ENCODE results near the gene B4GALT5. TPM values are rescaled to one million over a fixed set of nuclear protein-coding genes. Genes with fewer than 3 reads are reported as not detected.

B4GALT5 gene
- total and polyA plus RNA-seq, 2 donors (not counting 1 experiment from before 2014, with no cell fraction given) = 21.0 to 28.0 TPM

DNA sequence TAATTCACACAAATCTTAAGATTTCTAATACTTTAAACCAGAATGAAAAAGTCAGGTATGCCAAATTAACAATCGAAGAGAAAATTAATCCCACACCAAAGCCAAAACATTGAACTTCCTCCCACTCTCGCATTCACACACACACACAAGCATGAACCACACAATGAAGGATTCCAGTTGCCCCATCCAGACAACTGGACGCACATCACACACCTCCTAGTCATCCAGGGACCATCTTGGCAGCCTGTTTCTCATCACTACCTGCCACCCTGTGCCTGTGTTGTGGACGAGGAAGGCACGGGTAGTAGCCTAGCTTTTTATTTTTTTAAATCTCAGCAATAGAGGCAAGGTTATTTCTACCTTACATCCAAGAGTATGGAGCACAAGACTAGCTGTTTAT lies 15.2 kb downstream of the B4GALT5 start:
- H3K4me2 ChIP-seq (ENCODE audit: extremely low read depth, insufficient read depth, low read length) = no peak overlapping the region
- peaks cover 5% of the 10 kb centered on the region for H3K4me1 ChIP-seq (ENCODE audit: control insufficient read depth, extremely low read depth, insufficient read depth, low read length)

DNA sequence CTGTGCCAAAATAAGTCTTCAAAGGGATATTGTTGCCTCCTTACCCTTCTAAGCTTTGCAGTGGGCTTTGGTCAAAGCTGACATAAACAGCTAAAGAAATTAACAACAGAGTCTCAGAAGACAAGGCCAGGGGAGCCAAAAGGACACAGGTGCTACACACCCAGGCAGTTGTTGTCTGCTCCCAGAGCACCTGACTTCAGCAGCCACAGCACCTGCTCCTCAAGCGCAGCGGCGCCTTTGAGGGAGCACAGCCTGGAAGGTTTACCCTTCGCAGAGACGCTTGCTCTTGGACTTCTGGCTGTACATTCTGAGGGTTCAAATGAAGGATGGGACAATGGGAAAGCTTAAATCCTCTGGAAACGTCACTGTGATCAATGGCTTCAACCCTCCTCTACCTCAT lies 16.6 kb downstream of the B4GALT5 start:
- no peaks in the 10 kb centered on the region for H3K9me3 ChIP-seq (ENCODE audit: control insufficient read depth, insufficient read depth, low read depth, low read length)
- peaks cover 55% of the 10 kb centered on the region for H3K79me2 ChIP-seq (ENCODE audit: control insufficient read depth, insufficient read depth, low read length)
- H4K20me1 ChIP-seq (ENCODE audit: control insufficient read depth, extremely low read depth, insufficient read depth, low read length) = no peaks in the 10 kb centered on the region
- no peaks in the 10 kb centered on the region for H3K36me3 ChIP-seq (ENCODE audit: control insufficient read depth, insufficient read depth, low read length)
- no peak for TF ChIP-seq EZH2 (IDR thresholded peaks at IDR 0.05; ENCODE audit: low read length, missing control alignments)
- TF ChIP-seq, protein P1, sequence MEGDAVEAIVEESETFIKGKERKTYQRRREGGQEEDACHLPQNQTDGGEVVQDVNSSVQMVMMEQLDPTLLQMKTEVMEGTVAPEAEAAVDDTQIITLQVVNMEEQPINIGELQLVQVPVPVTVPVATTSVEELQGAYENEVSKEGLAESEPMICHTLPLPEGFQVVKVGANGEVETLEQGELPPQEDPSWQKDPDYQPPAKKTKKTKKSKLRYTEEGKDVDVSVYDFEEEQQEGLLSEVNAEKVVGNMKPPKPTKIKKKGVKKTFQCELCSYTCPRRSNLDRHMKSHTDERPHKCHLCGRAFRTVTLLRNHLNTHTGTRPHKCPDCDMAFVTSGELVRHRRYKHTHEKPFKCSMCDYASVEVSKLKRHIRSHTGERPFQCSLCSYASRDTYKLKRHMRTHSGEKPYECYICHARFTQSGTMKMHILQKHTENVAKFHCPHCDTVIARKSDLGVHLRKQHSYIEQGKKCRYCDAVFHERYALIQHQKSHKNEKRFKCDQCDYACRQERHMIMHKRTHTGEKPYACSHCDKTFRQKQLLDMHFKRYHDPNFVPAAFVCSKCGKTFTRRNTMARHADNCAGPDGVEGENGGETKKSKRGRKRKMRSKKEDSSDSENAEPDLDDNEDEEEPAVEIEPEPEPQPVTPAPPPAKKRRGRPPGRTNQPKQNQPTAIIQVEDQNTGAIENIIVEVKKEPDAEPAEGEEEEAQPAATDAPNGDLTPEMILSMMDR (conservative IDR thresholded peaks at IDR 0.05 in 1 of 2, IDR thresholded peaks at IDR 0.05 in 1 of 2; ENCODE audit: low read depth in 1 of 2, low read length in 2 of 2) = no peak
- peaks cover 5% of the 10 kb centered on the region for H3K4me1 ChIP-seq (ENCODE audit: control insufficient read depth, extremely low read depth, insufficient read depth, low read length)
- no peak overlapping the region for H3K9ac ChIP-seq (ENCODE audit: insufficient read depth, low read length)
- no peak overlapping the region for H3K4me3 ChIP-seq (replicated peaks in 1 of 4; ENCODE audit: control extremely low read depth in 1 of 4, insufficient read depth in 1 of 4, low read depth in 3 of 4, low read length in 4 of 4)
- H3K27me3 ChIP-seq (ENCODE audit: control insufficient read depth, insufficient read depth, low read length) = no peaks in the 10 kb centered on the region
- DNase-seq (ENCODE audit: low read depth in 2 of 2) = no peak
- no peak overlapping the region for H3K4me2 ChIP-seq (ENCODE audit: extremely low read depth, insufficient read depth, low read length)
- H2AFZ ChIP-seq (ENCODE audit: low read length) = no peak overlapping the region
- no peak overlapping the region for H3K27ac ChIP-seq (ENCODE audit: insufficient read depth, low read length)

More for the DNA sequence above, 15.2 kb downstream of the B4GALT5 start:
- H2AFZ ChIP-seq (ENCODE audit: low read length) = no peak overlapping the region
- no peaks in the 10 kb centered on the region for H3K36me3 ChIP-seq (ENCODE audit: control insufficient read depth, insufficient read depth, low read length)
- no peaks in the 10 kb centered on the region for H3K9me3 ChIP-seq (ENCODE audit: control insufficient read depth, insufficient read depth, low read depth, low read length)
- no peak overlapping the region for H3K27ac ChIP-seq (ENCODE audit: insufficient read depth, low read length)
- no peak for DNase-seq (ENCODE audit: low read depth in 2 of 2)
- H3K27me3 ChIP-seq (ENCODE audit: control insufficient read depth, insufficient read depth, low read length) = no peaks in the 10 kb centered on the region
- no peak overlapping the region for H3K4me3 ChIP-seq (replicated peaks in 1 of 4; ENCODE audit: control extremely low read depth in 1 of 4, insufficient read depth in 1 of 4, low read depth in 3 of 4, low read length in 4 of 4)
- TF ChIP-seq EZH2 (IDR thresholded peaks at IDR 0.05; ENCODE audit: low read length, missing control alignments) = no peak
- TF ChIP-seq, protein P1 (conservative IDR thresholded peaks at IDR 0.05 in 1 of 2, IDR thresholded peaks at IDR 0.05 in 1 of 2; ENCODE audit: low read depth in 1 of 2, low read length in 2 of 2) = no peak
- H3K9ac ChIP-seq (ENCODE audit: insufficient read depth, low read length) = no peak overlapping the region
- H4K20me1 ChIP-seq (ENCODE audit: control insufficient read depth, extremely low read depth, insufficient read depth, low read length) = no peaks in the 10 kb centered on the region
- H3K79me2 ChIP-seq (ENCODE audit: control insufficient read depth, insufficient read depth, low read length) = peaks cover 55% of the 10 kb centered on the region

DNA sequence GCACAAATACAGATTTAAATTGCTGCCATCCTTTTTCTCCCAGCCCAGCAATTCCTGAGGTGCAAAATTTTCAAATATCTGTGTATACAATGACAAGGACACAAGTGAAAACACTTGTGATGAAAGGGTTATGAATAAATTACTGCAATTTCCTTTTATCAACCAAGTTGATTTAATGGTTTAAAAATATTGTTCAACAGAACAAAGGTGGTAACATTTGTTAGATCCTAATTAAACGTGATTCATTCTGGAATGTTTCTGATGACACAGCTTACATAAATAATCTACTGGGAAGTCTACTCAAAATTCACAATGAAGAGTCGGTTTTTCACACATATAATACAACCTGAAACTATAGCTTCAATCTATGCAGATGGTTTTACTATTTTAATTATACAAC lies 17.1 kb downstream of the B4GALT5 start:
- H3K27ac ChIP-seq (ENCODE audit: insufficient read depth, low read length) = no peak overlapping the region

More for the DNA sequence above, 17.1 kb downstream of the B4GALT5 start:
- H3K36me3 ChIP-seq (ENCODE audit: control insufficient read depth, insufficient read depth, low read length) = no peaks in the 10 kb centered on the region
- no peak overlapping the region for H3K4me2 ChIP-seq (ENCODE audit: extremely low read depth, insufficient read depth, low read length)
- H3K4me3 ChIP-seq (replicated peaks in 1 of 4; ENCODE audit: control extremely low read depth in 1 of 4, insufficient read depth in 1 of 4, low read depth in 3 of 4, low read length in 4 of 4) = no peak overlapping the region
- H4K20me1 ChIP-seq (ENCODE audit: control insufficient read depth, extremely low read depth, insufficient read depth, low read length) = no peaks in the 10 kb centered on the region
- peak in 1 of 2 donors; percentile 37 for DNase-seq (ENCODE audit: low read depth in 2 of 2)
- H3K9ac ChIP-seq (ENCODE audit: insufficient read depth, low read length) = no peak overlapping the region
- H3K27me3 ChIP-seq (ENCODE audit: control insufficient read depth, insufficient read depth, low read length) = no peaks in the 10 kb centered on the region
- no peak overlapping the region for H2AFZ ChIP-seq (ENCODE audit: low read length)
- H3K79me2 ChIP-seq (ENCODE audit: control insufficient read depth, insufficient read depth, low read length) = peaks cover 54% of the 10 kb centered on the region
- TF ChIP-seq, protein P1 (conservative IDR thresholded peaks at IDR 0.05 in 1 of 2, IDR thresholded peaks at IDR 0.05 in 1 of 2; ENCODE audit: low read depth in 1 of 2, low read length in 2 of 2) = no peak
- no peak for TF ChIP-seq EZH2 (IDR thresholded peaks at IDR 0.05; ENCODE audit: low read length, missing control alignments)
- H3K9me3 ChIP-seq (ENCODE audit: control insufficient read depth, insufficient read depth, low read depth, low read length) = no peaks in the 10 kb centered on the region
- peaks cover 5% of the 10 kb centered on the region for H3K4me1 ChIP-seq (ENCODE audit: control insufficient read depth, extremely low read depth, insufficient read depth, low read length)

Data from fibroblast of lung (primary cell).